Bronchial epithelial cell (primary cell): Measurements from ENCODE around the gene OSTN. TPM values are rescaled to one million over a fixed set of nuclear protein-coding genes. Genes with fewer than 3 reads are reported as not detected.

Experiments
- DNase-seq: peaks from one replicate; pipeline ENCODE4 v3.0.0-alpha.2; 2010; ENCODE audit warnings: low read depth
- FAIRE-seq: peaks from 2 replicates; lab custom pipeline; 2011; peaks lifted over from hg19 to GRCh38; lab: Jason Lieb, UNC
- H3K27me3 ChIP-seq: 2 replicates; pipeline ENCODE4 v1.5.1; 2011; ENCODE audit warnings: low read length; ENCODE audit not compliant: control insufficient read depth, insufficient read depth
- H3K36me3 ChIP-seq: 2 replicates; pipeline ENCODE4 v1.5.1; 2011; ENCODE audit warnings: low read length; ENCODE audit not compliant: control insufficient read depth, insufficient read depth
- H3K4me3 ChIP-seq: 2 replicates; pipeline ENCODE4 v1.5.1; 2011; ENCODE audit warnings: mild to moderate bottlenecking, low read depth, low read length, control low read depth
- total RNA-seq: library from RNA; depleted of rRNA; stranded (reverse); fragments of >200 nt; gene quantifications from 2 replicates; pipeline ENCODE4 v1.2.1, GENCODE V29; 2014
- TF ChIP-seq, protein P1 (sequence below): IDR thresholded peaks from 2 replicates; pipeline ENCODE4 v1.5.1; 2011; ENCODE audit warnings: mild to moderate bottlenecking, moderate library complexity, low read length, control low read depth, inconsistent platforms; ENCODE audit not compliant: insufficient read depth, severe bottlenecking

The OSTN gene
- total RNA-seq, 1 donor from 2014 or later: not detected

DNA sequence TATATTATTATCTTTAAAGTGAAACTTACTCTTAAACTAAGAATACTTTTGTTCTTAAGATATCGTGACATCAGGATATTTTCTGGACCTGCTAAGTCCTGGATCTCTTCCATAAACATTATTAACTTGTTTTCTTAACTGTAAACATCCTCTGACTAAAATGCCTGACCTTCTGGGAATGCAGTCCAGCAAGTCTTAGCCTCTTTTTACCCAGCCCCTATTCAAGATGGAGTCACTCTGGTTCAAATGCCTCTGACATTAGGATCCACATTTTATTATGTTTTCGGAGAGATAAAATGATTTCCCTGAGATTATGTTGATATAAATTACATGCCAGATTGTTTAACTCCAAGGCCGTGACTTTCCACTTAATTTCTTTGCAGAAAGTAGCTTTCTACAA lies 37.6 kb downstream of the OSTN start:
- DNase-seq (peak; percentile 53), FAIRE-seq (no peak)
- TF ChIP-seq, protein P1, sequence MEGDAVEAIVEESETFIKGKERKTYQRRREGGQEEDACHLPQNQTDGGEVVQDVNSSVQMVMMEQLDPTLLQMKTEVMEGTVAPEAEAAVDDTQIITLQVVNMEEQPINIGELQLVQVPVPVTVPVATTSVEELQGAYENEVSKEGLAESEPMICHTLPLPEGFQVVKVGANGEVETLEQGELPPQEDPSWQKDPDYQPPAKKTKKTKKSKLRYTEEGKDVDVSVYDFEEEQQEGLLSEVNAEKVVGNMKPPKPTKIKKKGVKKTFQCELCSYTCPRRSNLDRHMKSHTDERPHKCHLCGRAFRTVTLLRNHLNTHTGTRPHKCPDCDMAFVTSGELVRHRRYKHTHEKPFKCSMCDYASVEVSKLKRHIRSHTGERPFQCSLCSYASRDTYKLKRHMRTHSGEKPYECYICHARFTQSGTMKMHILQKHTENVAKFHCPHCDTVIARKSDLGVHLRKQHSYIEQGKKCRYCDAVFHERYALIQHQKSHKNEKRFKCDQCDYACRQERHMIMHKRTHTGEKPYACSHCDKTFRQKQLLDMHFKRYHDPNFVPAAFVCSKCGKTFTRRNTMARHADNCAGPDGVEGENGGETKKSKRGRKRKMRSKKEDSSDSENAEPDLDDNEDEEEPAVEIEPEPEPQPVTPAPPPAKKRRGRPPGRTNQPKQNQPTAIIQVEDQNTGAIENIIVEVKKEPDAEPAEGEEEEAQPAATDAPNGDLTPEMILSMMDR: no peak
- H3K27me3 ChIP-seq: no peaks in the 10 kb centered on the region
- H3K4me3 ChIP-seq: no peak overlapping the region
- H3K36me3 ChIP-seq: no peaks in the 10 kb centered on the region

DNA sequence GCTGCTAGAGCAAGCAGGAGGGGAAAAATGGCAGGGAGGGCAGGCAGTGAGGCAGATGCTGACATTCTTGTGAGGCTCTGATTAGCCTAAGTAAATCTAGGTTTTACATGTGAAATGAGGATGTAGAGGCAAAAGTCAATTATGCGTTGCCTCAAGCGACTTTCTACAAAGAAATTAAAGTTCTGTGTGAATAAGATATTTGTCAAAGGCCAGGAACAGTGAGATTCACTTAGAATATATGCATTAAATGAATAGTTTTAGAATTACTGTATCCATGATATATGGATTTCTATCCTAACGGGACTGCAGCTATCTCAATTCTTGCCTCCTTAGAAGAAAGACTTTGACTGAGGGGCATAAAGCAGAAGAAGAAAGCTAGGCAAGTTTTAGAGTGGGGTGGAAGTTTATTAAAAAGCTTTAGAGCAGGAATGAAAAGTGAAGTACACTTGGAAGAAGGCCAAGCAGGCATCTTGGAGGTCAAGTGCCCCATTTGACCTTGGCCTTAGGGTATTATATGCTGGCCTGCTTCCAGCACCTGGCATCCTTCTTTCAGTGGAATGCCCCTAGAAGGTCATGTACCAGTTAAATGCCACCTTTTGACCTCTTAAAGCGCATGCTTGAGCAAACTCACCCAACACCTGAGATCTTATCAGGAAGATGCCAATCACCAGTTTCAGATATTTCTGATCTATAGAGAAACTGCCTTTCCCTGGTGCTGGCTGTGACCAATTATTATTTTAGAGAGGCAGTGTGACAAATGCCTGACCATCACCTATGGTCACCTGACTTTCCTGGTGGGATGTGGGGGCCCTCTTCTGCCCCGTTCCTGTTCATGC lies 38.2 kb downstream of the OSTN start:
- no peak for FAIRE-seq
- no peaks in the 10 kb centered on the region for H3K27me3 ChIP-seq
- no peak for DNase-seq
- no peaks in the 10 kb centered on the region for H3K36me3 ChIP-seq
- no peak overlapping the region for H3K4me3 ChIP-seq
- TF ChIP-seq, protein P1: no peak

DNA sequence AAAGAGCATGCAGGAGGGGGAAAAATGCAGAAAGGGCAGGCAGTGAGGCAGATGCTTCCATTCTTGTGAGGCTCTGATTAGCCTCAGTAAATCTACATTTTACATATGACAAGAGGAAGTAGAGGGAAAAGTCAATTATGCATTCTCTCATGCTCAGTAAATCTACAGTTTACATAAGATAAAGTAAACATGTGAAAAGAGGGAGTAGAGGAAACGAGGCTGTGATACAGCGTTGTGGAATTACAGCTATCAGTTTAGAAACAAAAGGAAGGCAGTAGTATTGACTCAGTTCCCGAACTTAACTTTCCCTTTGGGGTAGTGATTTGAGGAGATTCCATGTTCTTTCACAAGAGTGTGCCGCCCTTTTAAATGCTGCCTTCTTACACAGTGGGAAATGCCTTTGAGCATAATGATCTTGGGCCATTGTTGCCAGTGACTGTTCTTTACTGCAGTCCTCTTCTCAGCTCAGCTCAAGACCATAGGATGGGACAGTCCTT lies 39.3 kb downstream of the OSTN start:
- Histone ChIP-seq H3K36me3 (no peaks in the 10 kb centered on the region), H3K4me3 (no peak overlapping the region), H3K27me3 (no peaks in the 10 kb centered on the region)
- FAIRE-seq (no peak), DNase-seq (peak; percentile 94)
- TF ChIP-seq, protein P1: no peak

DNA sequence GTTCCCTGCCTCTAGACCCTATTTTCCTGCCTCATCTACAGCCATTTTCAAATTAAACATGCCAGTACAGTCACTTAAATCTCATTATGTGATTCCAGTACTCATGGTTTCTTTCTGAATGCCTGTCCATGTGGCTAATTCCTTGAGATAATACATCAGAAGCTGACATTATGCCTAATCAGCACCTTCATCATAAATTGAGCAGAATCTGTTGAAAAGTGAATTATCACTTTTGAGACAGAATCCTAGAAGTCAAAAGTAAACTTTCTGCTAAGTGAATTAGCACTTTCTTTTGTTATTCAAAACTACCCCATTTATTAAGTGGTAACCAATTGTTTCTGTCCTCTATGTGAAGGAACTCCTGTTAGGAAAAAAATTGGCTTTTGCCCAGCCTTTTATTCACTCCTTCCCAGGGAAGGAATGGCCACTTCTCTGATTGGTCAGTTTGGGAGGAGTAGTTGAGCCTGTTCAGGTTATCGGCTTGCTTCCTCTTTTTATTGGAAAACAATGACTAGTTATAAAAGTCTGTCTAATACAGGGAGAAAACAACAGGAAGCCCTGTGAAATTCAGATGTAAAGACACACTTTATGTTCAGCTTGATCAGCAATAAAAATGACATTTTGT lies 40.5 kb downstream of the OSTN start:
- Histone ChIP-seq H3K27me3 (no peaks in the 10 kb centered on the region), H3K4me3 (no peak overlapping the region), H3K36me3 (no peaks in the 10 kb centered on the region)
- TF ChIP-seq, protein P1: no peak
- DNase-seq (peak; percentile 22), FAIRE-seq (no peak)

DNA sequence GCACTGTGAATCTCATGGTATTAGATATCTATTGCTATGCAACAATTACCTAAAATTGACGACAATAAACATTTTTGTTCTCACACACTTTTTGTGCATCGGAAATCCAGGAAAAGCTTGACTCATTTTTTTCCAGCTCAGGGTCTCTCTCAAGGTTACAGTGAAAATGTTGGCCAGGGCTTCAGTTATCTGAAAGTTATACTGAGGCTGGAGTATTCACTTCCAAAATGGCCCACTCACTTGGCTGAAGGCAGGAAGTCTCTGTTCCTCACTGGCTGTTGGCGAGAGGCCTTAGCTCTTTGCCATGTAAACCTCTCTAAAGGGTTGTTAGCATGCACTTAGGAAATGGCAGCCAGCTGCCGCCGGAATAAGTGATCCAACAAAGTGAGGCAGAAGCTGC lies 41.4 kb downstream of the OSTN start:
- TF ChIP-seq, protein P1: no peak
- DNase-seq (no peak), FAIRE-seq (no peak)
- Histone ChIP-seq H3K36me3 (no peaks in the 10 kb centered on the region), H3K4me3 (no peak overlapping the region), H3K27me3 (no peaks in the 10 kb centered on the region)
